Fibroblast of mammary gland (primary cell): Measurements from ENCODE around the gene RTCA.
"Not testable (repeated sequence)": the region's sequence is repeated elsewhere in the genome, so short reads cannot be mapped to it uniquely, and the experiment has no call there.

Experiments
- DNase-seq: peaks from one replicate; pipeline ENCODE4 v3.0.0-alpha.2; 2010; ENCODE audit warnings: low read depth
- H3K4me3 ChIP-seq: 2 replicates; pipeline ENCODE4 v1.5.1; 2011; ENCODE audit warnings: low read depth, mild to moderate bottlenecking, low read length, moderate library complexity; ENCODE audit not compliant: control insufficient read depth
- CTCF ChIP-seq: conservative IDR thresholded peaks from 2 replicates; pipeline ENCODE4 v1.5.1; 2011; ENCODE audit warnings: low read depth, low read length, inconsistent platforms; ENCODE audit not compliant: control insufficient read depth, insufficient read depth

Gene RTCA

DNA sequence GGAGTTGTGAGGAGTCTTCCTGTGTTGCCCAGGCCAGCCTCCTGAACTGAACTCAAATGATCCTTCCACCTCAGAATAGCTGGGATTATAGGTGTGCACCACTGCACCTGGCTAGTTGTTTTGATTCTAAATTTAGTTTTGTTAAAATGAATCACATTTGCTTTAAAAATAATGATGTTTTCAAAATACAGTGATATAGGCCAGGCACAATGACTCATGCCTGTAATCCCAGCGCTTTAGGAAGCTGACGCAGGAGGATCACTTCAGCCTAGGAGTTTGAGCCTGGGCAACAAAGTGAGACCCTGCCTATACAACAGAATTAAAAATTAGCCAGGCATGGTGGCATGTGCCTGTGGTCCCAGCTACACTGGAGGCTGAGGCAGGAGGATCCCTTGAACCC, 24.3 kb downstream of the RTCA start:
- peak; percentile 26 for DNase-seq
- no peak for TF ChIP-seq CTCF
- H3K4me3 ChIP-seq = no peak overlapping the region

DNA sequence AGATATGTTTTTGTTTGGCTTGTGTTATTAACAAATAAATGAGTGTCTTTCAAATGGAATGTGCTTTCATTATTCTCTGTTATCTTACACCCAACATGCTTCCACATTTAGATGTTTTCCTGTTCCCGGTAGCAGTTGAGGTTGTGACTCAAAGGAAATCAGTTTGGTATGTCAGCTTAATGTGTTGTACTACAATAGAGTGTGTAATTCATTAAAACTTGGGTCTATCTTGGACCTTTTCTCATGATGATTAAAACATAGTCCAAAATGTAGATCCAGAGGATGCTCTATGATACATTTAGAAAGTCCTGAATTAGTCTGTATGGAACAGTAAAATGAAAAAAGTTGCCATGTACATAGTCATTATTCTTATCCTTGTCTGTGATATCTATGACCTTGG, 26.7 kb downstream of the RTCA start:
- peak; percentile 8 for DNase-seq
- no peak for TF ChIP-seq CTCF
- H3K4me3 ChIP-seq = no peak overlapping the region

DNA sequence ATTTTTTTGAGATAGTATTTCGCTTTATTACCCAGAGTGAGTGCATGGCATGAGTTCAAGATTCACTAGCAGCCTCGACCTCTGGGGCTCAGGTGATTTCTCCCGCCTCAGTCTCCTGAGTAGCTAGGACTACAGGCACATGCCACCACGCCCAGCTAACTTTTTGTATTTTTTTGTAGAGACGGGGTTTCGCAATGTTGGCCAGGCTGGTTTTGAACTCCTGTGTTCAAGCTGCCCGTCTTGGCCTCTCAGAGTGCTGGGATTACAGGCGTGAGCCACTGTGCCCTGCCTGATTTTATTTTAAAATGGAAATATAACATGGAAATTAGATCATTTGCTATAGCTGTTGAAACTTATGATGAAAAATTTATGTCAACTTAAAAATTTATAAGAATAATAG, 30.1 kb downstream of the RTCA start:
- no peak for DNase-seq
- no peak for TF ChIP-seq CTCF
- no peak overlapping the region for H3K4me3 ChIP-seq

- H3K4me3 ChIP-seq, DNase-seq: not testable (repeated sequence)
Observed at GRCh38 chr1:100296997-100297396, 31.0 kb downstream of the RTCA start.

DNA sequence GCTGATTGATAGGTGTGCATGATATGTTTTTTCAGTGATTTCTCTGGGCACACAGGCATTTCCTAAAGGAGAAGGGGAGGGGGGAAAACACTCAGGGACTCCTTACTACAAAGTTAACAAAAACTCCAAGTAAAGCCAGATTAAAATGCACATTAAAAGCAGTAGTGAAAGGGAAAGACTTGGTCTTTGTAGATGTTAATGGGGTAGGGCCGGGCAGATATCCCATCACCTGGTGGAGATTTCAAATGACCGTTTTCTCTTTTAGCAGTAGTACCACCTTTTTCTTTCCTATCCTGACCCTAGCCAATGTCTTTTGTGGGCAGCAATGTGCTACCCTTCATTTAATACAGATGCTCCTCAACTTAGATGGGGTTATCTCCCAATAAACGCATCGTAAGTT, 32.5 kb downstream of the RTCA start:
- DNase-seq = no peak
- no peak for TF ChIP-seq CTCF
- H3K4me3 ChIP-seq = no peak overlapping the region

DNA sequence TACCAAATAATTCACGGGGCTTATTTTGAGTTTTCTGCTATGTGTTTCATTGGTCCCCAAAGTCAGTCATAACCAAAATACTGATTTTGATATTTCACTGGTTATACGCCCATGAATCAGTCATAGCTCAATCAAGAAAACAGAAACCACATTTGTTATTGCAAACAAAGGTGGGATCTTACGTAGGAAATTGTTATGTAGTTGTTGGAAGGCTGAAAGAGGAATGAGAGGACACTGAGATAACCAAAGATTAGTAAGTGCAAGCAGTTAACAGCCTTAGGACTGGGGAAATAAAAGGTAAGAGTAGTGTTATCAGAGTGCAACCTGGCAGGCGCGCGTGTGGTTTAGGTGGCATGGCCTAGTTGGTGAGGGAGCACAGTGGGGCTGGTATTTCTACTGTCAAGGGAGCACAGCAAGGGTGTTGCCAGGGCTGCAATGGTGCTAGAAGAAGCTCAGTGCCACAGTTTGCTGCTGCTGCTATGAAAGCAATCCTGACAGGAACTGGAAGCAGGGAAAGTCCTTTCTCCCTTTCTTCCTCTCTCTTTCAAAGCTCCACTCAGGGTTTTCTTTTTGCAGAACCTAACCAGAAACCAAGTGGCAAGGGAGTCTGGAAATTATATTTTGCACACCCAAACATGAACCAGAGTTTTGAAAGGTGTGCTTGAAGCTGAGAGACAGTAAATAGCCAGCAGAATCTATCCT, 33.7 kb downstream of the RTCA start:
- DNase-seq = no peak
- no peak for TF ChIP-seq CTCF
- H3K4me3 ChIP-seq = no peak overlapping the region

DNA sequence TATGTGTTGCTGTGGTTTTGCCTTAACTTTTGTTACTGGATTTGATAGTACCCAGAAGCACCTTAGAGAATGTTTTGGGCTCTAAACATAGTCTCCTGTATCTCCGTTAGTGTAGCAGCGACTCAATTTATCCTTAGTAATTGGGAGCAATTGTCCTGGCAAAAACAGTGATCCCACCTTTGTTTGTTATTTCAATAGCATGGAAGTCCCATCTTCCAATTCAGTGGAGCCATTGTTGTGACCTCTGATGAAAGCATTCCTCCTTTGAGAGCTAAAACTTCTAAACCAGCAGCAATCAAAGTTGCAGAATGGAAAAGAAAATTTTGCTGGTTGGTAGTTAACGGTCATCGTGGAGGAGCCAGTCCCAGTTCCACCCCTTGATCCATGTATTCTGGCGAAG, 34.7 kb downstream of the RTCA start:
- no peak overlapping the region for H3K4me3 ChIP-seq
- no peak for TF ChIP-seq CTCF
- DNase-seq = no peak

- TF ChIP-seq CTCF = no peak
- H3K4me3 ChIP-seq = no peak overlapping the region
- peak; percentile 70 for DNase-seq
Observed at GRCh38 chr1:100302739-100303138, 36.7 kb downstream of the RTCA start.
